ENCODE results near the gene CSTF1. TPM values are rescaled to one million over a fixed set of nuclear protein-coding genes. Genes with fewer than 3 reads are reported as not detected.

The CSTF1 gene
- total RNA-seq, 2 experiments from 2014 or later: 61.8 to 62.4 TPM

- ChIA-PET POLR2A (no interaction called here), CTCF (interaction anchor here (1.0 to 1.6 kb wide), 3 partner anchors 10 to 54 kb away, joined by 3 to 8 read pairs (median 3); partner anchors contain the start of gene RTF2)
- Mint-ChIP-seq H3K36me3 (ENCODE audit: low read depth) (peaks cover 37% of the 10 kb centered on the region), H3K9me3 (peaks cover 6% of the 10 kb centered on the region), H3K4me1 (peaks cover 74% of the 10 kb centered on the region), H3K4me3 (peak overlapping the region; percentile 49), H3K27me3 (no peaks in the 10 kb centered on the region), H3K27ac (peak overlapping the region; percentile 81)
- DNase-seq: peak; percentile 22
Measured at GRCh38 chr20:56414842-56415765, 22.7 kb downstream of the CSTF1 start.

GRCh38 chr20:56417402-56417801, 25.0 kb downstream of the CSTF1 start:
- no peaks in the 10 kb centered on the region for H3K27me3 Mint-ChIP-seq
- peaks cover 77% of the 10 kb centered on the region for H3K4me1 Mint-ChIP-seq
- H3K4me3 Mint-ChIP-seq: no peak overlapping the region
- H3K9me3 Mint-ChIP-seq: peaks cover 5% of the 10 kb centered on the region
- POLR2A ChIA-PET: no interaction called here
- H3K36me3 Mint-ChIP-seq (ENCODE audit: low read depth): peaks cover 42% of the 10 kb centered on the region
- no peak for DNase-seq
- CTCF ChIA-PET: interaction anchor here (0.9 to 2.1 kb wide), 3 partner anchors 9 to 13 kb away, joined by 3 to 5 read pairs (median 3); no protein-coding TSS in a partner anchor
- no peak overlapping the region for H3K27ac Mint-ChIP-seq

- H3K4me3 Mint-ChIP-seq: no peak overlapping the region
- ChIA-PET POLR2A (no interaction called here), CTCF (interaction anchor here (0.9 to 2.1 kb wide), 4 partner anchors 9 to 25 kb away, joined by 3 to 7 read pairs (median 4); no protein-coding TSS in a partner anchor)
- peaks cover 40% of the 10 kb centered on the region for H3K36me3 Mint-ChIP-seq (ENCODE audit: low read depth)
- peaks cover 5% of the 10 kb centered on the region for H3K9me3 Mint-ChIP-seq
- peaks cover 77% of the 10 kb centered on the region for H3K4me1 Mint-ChIP-seq
- peak overlapping the region; percentile 83 for H3K27ac Mint-ChIP-seq
- DNase-seq: no peak
- H3K27me3 Mint-ChIP-seq: no peaks in the 10 kb centered on the region
Measured at GRCh38 chr20:56417911-56418310, 25.5 kb downstream of the CSTF1 start.

GRCh38 chr20:56418385-56418861, 26.0 kb downstream of the CSTF1 start:
- no peaks in the 10 kb centered on the region for H3K27me3 Mint-ChIP-seq
- H3K4me1 Mint-ChIP-seq: peaks cover 78% of the 10 kb centered on the region
- ChIA-PET CTCF (interaction anchor here (0.6 to 2.1 kb wide), 6 partner anchors 8 to 81 kb away, joined by 3 to 7 read pairs (median 4); no protein-coding TSS in a partner anchor), POLR2A (no interaction called here)
- peaks cover 38% of the 10 kb centered on the region for H3K36me3 Mint-ChIP-seq (ENCODE audit: low read depth)
- peaks cover 5% of the 10 kb centered on the region for H3K9me3 Mint-ChIP-seq
- H3K27ac Mint-ChIP-seq: peak overlapping the region; percentile 83
- peak overlapping the region; percentile 53 for H3K4me3 Mint-ChIP-seq
- DNase-seq: peak; percentile 22

- H3K9me3 Mint-ChIP-seq: no peaks in the 10 kb centered on the region
- ChIA-PET CTCF (interaction anchor here (1.3 to 2.3 kb wide), 4 partner anchors 9 to 24 kb away, joined by 3 to 6 read pairs (median 5); partner anchors contain the start of gene CASS4), POLR2A (no interaction called here)
- H3K27me3 Mint-ChIP-seq: no peaks in the 10 kb centered on the region
- peaks cover 63% of the 10 kb centered on the region for H3K4me1 Mint-ChIP-seq
- H3K4me3 Mint-ChIP-seq: no peak overlapping the region
- DNase-seq: no peak
- no peak overlapping the region for H3K27ac Mint-ChIP-seq
- H3K36me3 Mint-ChIP-seq (ENCODE audit: low read depth): peaks cover 32% of the 10 kb centered on the region
Measured at GRCh38 chr20:56420028-56420427, 27.6 kb downstream of the CSTF1 start.

GRCh38 chr20:56420940-56421688, 28.7 kb downstream of the CSTF1 start:
- no peak for DNase-seq
- POLR2A ChIA-PET: no interaction called here
- CTCF ChIA-PET: interaction anchor here (0.7 to 2.3 kb wide), 7 partner anchors 10 to 29 kb away, joined by 3 to 10 read pairs (median 4); partner anchors contain the start of genes AURKA, CASS4 and CSTF1
- H3K9me3 Mint-ChIP-seq: no peaks in the 10 kb centered on the region
- peaks cover 57% of the 10 kb centered on the region for H3K4me1 Mint-ChIP-seq
- H3K27ac Mint-ChIP-seq: peak overlapping the region; percentile 10
- no peak overlapping the region for H3K4me3 Mint-ChIP-seq
- no peaks in the 10 kb centered on the region for H3K27me3 Mint-ChIP-seq
- peaks cover 32% of the 10 kb centered on the region for H3K36me3 Mint-ChIP-seq (ENCODE audit: low read depth)

GRCh38 chr20:56422076-56422823, 29.8 kb downstream of the CSTF1 start:
- ChIA-PET CTCF (interaction anchor here (0.7 to 5.1 kb wide), 7 partner anchors 10 to 30 kb away, joined by 3 to 18 read pairs (median 4); partner anchors contain the start of genes AURKA, CASS4 and CSTF1), POLR2A (interaction anchor here (0.9 kb wide), 1 partner anchor 30 kb away, joined by 3 read pairs; the partner anchor contains the start of genes AURKA and CSTF1)
- Mint-ChIP-seq H3K4me1 (peaks cover 50% of the 10 kb centered on the region), H3K27ac (peak overlapping the region; percentile 1), H3K9me3 (no peaks in the 10 kb centered on the region), H3K36me3 (ENCODE audit: low read depth) (peaks cover 25% of the 10 kb centered on the region), H3K4me3 (no peak overlapping the region), H3K27me3 (no peaks in the 10 kb centered on the region)
- DNase-seq: no peak

GRCh38 chr20:56422824-56423189, 30.4 kb downstream of the CSTF1 start:
- no peak overlapping the region for H3K4me3 Mint-ChIP-seq
- DNase-seq: no peak
- H3K27me3 Mint-ChIP-seq: no peaks in the 10 kb centered on the region
- no peaks in the 10 kb centered on the region for H3K9me3 Mint-ChIP-seq
- POLR2A ChIA-PET: interaction anchor here (0.9 kb wide), 1 partner anchor 31 kb away, joined by 3 read pairs; the partner anchor contains the start of genes AURKA and CSTF1
- peaks cover 44% of the 10 kb centered on the region for H3K4me1 Mint-ChIP-seq
- no peak overlapping the region for H3K27ac Mint-ChIP-seq
- peaks cover 24% of the 10 kb centered on the region for H3K36me3 Mint-ChIP-seq (ENCODE audit: low read depth)
- CTCF ChIA-PET: interaction anchor here (1.0 to 5.1 kb wide), 3 partner anchors 10 to 14 kb away, joined by 3 to 18 read pairs (median 4); partner anchors contain the start of gene CASS4

GRCh38 chr20:56423211-56423610, 30.8 kb downstream of the CSTF1 start:
- CTCF ChIA-PET: interaction anchor here (1.1 to 5.1 kb wide), 2 partner anchors 9 to 11 kb away, joined by 3 to 18 read pairs; partner anchors contain the start of gene CASS4
- Mint-ChIP-seq H3K36me3 (ENCODE audit: low read depth) (peaks cover 20% of the 10 kb centered on the region), H3K4me3 (no peak overlapping the region), H3K9me3 (no peaks in the 10 kb centered on the region), H3K27ac (no peak overlapping the region), H3K27me3 (no peaks in the 10 kb centered on the region), H3K4me1 (peaks cover 42% of the 10 kb centered on the region)
- DNase-seq: no peak
- POLR2A ChIA-PET: no interaction called here

- H3K27me3 Mint-ChIP-seq: no peaks in the 10 kb centered on the region
- CTCF ChIA-PET: interaction anchor here (1.2 to 5.1 kb wide), 3 partner anchors 9 to 36 kb away, joined by 3 to 18 read pairs (median 8); partner anchors contain the start of gene CASS4
- H3K9me3 Mint-ChIP-seq: no peaks in the 10 kb centered on the region
Measured at GRCh38 chr20:56423886-56424285, 31.4 kb downstream of the CSTF1 start.

GRCh38 chr20:56424931-56425330, 32.5 kb downstream of the CSTF1 start:
- peaks cover 48% of the 10 kb centered on the region for H3K4me1 Mint-ChIP-seq
- H3K27me3 Mint-ChIP-seq: no peaks in the 10 kb centered on the region
- DNase-seq: no peak
- CTCF ChIA-PET: interaction anchor here (1.0 to 5.1 kb wide), 5 partner anchors 10 to 44 kb away, joined by 3 to 18 read pairs (median 3); partner anchors contain the start of gene CASS4
- H3K36me3 Mint-ChIP-seq (ENCODE audit: low read depth): peaks cover 25% of the 10 kb centered on the region
- H3K9me3 Mint-ChIP-seq: no peaks in the 10 kb centered on the region
- POLR2A ChIA-PET: no interaction called here
- H3K4me3 Mint-ChIP-seq: no peak overlapping the region
- no peak overlapping the region for H3K27ac Mint-ChIP-seq

More at GRCh38 chr20:56423886-56424285, 31.4 kb downstream of the CSTF1 start:
- POLR2A ChIA-PET: no interaction called here
- no peak for DNase-seq
- no peak overlapping the region for H3K4me3 Mint-ChIP-seq
- H3K27ac Mint-ChIP-seq: no peak overlapping the region
- peaks cover 42% of the 10 kb centered on the region for H3K4me1 Mint-ChIP-seq
- peaks cover 18% of the 10 kb centered on the region for H3K36me3 Mint-ChIP-seq (ENCODE audit: low read depth)

All from activated CD4-positive, alpha-beta T cell treated with anti-CD3 and anti-CD28 coated beads, Interleukin-2, amount 10 ng/mL, durations not matched to agents 7 days and 5 days (primary cell).